NCI-H2029 (cell line): Measurements from ENCODE around the gene PGAP3.
"Not testable (repeated sequence)": the region's sequence is repeated elsewhere in the genome, so short reads cannot be mapped to it uniquely, and the experiment has no call there.

Source experiments
- DNase-seq: peaks from one replicate; lab custom pipeline; 2025; lab: John Stamatoyannopoulos, UW

Gene PGAP3

DNA sequence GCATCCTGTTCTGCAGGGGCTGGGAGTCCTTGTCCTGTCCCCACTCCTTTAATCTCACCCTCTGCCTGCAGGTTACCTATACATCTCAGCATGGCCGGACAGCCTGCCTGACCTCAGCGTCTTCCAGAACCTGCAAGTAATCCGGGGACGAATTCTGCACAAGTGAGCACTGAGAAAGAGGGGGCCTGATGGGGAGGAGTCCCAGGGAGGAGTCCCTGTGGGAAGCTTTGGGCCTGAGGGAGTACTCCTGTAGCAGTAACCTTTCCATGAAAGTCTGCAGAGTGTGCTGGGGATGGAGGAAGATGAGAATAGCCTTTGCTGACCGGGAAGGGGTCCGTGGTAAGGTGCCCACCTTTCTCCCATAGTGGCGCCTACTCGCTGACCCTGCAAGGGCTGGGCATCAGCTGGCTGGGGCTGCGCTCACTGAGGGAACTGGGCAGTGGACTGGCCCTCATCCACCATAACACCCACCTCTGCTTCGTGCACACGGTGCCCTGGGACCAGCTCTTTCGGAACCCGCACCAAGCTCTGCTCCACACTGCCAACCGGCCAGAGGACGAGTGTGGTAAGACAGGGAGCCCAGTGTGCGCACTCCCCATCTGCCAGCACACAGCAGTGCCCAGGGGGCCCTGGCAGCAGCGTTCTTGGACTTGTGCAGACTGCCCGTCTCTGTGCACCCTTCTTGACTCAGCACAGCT lies 27.7 kb upstream of the PGAP3 start:
- no peak for DNase-seq

DNA sequence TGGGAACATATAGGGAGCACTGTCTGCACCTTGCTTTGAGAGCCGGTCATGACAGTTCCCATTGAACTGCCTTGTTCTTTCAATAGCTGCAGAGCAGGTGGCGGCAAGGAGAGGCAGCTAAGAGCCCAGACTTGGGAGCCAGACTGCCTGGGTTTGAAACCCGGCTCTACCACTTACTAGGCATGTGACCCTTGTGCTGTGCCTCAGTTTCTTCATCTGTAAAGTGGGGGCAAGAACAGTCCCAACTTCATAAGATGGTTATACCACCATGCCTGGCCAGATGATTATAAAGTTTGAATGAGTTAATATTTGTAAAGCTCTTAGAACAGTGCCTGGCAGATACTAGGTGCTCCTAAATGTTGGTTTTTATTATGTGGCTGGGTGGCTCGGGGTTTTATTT lies 26.4 kb upstream of the PGAP3 start:
- DNase-seq = no peak

DNA sequence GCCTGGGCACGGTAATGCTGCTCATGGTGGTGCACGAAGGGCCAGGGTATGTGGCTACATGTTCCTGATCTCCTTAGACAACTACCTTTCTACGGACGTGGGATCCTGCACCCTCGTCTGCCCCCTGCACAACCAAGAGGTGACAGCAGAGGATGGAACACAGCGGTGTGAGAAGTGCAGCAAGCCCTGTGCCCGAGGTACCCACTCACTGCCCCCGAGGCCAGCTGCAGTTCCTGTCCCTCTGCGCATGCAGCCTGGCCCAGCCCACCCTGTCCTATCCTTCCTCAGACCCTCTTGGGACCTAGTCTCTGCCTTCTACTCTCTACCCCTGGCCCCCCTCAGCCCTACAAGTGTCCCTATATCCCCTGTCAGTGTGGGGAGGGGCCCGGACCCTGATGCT lies 24.0 kb upstream of the PGAP3 start:
- no peak for DNase-seq

DNA sequence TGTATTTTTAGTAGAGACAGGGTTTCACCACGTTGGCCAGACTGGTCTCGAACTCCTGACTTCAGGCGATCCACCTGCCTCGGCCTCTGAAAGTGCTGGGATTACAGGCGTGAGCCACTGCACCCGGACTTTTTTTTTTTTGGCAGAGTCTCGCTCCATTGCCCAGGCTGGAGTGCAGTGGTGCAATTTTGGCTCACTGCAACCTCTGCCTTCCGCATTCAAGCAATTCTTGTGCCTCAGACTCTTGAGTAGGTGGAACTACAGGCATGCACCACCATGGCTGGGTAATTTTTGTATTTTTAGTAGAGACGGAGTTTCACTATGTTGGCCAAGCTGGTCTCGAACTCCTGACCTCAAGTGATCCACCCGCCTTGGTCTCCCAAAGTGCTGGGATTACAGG lies 23.2 kb upstream of the PGAP3 start:
- DNase-seq = not testable (repeated sequence)

DNA sequence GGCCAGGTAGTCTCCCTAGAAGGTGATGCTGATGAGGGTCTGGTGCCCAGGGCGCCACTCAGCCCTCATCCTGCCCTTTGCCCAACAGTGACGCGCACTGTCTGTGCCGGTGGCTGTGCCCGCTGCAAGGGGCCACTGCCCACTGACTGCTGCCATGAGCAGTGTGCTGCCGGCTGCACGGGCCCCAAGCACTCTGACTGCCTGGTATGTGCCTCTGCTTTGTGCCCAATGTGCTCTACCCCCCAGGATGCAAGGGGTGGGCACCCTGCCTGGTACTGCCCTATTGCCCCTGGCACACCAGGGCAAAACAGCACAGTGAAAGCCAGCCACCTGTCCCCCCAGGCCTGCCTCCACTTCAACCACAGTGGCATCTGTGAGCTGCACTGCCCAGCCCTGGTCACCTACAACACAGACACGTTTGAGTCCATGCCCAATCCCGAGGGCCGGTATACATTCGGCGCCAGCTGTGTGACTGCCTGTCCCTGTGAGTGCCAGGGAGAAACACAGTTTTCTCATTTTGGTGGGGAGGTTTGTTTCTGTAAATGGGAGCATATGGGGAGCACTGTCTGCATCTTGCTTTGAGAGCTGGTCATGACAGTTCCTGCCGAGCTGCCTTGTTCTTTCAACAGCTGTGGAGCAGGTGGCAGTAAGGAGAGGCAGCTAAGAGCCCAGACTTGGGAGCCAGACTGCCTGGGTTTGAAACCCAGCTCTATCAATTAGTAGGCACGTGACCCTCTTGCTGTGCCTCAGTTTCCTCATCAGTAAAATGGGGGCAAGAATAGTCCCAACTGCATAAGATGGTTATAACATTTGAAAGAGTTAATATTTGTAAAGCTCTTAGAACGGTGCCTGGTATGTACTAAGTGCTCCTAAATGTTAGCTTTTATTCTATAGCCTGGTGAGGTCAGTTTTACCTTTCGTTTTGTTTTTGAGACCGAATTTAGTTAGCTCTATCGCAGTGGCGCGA lies 22.4 kb upstream of the PGAP3 start:
- no peak for DNase-seq

DNA sequence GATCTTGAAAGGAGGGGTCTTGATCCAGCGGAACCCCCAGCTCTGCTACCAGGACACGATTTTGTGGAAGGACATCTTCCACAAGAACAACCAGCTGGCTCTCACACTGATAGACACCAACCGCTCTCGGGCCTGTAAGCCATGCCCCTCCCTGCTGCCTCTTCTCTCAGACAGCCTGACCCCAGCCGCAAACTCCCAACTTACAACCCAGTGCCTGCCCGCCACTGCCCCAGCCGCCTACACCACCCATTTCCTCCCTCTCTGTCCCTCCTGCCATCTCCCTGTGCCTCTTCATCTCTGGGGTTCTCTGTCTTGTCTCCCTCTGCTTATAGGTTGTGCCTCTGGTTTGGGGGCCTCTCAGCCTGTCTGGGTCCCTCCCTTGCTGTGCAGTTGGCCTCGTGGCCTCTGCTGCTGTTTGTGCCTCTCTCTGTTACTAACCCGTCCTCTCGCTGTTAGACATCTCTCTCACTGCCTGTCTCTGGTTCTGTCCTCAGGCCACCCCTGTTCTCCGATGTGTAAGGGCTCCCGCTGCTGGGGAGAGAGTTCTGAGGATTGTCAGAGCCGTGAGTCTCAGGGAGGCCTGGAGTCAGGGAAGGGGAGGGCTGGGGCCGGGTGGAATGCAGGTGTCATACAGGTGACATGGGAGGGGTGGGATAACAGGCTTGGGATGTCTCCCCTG lies 21.6 kb upstream of the PGAP3 start:
- no peak for DNase-seq

DNA sequence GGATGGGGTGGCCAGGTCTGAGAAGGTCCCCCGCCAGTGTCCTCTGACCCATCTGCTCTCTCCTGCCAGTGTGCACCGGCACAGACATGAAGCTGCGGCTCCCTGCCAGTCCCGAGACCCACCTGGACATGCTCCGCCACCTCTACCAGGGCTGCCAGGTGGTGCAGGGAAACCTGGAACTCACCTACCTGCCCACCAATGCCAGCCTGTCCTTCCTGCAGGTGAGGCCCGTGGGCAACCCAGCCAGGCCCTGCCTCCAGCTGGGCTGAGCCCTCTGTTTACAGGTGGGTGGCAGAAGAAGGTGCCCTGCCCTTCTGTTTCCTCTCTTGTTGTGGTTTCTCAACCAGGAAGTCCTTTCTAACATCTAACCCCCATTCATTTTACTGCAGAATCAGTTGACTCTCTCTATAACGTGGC lies 19.1 kb upstream of the PGAP3 start:
- peak; percentile 82 for DNase-seq

DNA sequence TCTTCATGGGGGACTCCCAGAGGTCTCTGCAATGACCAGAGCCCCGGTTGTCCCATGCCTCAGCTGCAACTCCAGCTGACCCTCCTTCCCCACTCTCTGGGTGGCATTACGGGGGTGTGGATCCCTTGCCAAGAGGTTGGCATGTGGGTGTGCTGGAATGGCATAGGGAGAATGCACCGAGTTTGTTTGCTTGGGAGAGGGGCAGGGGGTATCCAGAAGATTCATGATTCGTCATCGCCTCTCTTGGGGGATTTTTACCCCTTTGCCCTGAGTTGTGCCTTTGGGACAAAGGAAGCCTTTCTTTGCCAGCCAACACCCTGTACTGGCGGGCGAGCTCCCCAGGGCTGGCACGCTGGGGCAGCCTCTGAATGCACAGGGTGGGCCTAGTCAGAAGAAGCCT lies 18.5 kb upstream of the PGAP3 start:
- DNase-seq = no peak

DNA sequence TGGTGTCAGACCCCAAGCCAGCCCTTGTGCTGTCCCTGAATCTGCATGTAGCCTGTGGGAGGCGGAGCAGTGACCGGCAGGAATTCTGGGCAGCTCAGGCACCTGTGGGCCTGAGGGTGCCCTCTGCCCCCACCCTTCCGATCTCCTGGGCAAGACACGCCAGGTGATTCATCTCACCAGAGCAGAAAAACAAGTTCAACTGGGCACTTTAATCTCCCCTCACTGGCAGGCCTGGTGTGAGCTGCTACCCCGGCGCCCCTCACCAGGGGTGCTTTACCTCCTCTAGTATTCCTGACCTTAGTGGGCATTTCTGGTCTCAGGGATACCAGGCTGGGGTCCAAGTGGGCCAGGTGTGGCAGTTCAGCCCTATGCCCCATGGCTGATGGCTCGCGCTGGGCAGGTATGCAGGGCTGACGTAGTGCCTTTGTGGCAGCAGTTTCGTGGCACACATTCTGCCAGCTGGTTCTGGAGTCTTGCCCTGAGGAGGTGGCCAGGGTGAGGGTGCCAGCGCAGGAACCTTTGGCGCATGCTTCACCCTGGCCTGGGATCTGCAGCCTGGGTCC lies 18.0 kb upstream of the PGAP3 start:
- DNase-seq = peak; percentile 54

DNA sequence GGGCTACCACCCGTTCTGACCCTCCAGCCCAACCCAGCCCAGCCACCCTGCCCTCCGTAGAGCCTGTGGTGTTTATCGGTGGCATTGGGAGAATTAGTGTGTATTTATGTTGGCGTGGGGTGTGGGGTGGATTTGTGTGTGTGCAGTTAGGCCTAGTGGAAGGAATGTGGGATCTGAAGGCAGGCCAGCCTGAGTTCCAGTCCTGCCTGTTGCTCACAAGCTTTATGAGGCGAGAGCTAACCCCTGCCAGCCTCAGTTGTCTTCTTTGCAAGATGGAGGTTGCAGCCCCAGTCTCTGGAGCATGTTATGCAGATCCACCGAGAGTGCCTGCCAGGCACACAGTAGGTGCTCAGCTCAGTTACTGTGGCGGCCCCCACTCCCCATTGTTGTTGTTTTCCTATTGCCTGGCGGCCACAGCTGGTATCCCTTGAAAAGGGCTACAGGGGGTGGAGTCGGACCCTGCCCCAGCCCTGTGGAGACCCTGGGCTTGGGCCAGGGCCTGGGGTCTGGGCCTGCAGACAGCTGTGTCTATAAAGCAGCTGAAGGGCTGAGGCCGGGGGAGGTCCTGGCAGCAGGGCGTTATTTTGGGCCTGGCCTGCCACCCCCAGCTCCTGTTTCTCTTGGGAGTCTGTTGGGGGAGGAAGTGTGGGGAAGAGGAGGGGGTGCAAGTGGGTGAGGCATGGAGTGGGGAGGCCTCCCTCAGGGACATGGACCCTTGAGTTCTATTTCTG lies 17.1 kb upstream of the PGAP3 start:
- no peak for DNase-seq

DNA sequence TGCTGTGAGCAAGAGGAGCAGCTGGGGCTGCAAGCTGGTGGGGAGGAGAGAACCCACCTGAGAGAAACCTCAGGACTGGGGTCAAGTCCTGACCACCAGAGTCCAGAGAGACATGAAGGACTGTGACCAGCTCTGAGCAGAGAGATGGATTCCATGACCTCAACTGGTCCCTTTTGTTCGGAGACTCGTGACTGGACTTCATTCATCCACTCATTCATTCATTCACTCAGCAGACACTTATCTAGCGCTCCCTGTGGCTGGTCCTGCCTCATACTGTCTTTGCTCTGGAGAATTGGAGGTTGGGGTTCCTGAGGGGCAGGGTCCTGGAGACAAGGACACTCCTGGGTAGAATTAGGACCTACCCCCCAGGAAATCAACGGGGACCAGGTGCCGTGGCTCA lies 16.1 kb upstream of the PGAP3 start:
- no peak for DNase-seq

DNA sequence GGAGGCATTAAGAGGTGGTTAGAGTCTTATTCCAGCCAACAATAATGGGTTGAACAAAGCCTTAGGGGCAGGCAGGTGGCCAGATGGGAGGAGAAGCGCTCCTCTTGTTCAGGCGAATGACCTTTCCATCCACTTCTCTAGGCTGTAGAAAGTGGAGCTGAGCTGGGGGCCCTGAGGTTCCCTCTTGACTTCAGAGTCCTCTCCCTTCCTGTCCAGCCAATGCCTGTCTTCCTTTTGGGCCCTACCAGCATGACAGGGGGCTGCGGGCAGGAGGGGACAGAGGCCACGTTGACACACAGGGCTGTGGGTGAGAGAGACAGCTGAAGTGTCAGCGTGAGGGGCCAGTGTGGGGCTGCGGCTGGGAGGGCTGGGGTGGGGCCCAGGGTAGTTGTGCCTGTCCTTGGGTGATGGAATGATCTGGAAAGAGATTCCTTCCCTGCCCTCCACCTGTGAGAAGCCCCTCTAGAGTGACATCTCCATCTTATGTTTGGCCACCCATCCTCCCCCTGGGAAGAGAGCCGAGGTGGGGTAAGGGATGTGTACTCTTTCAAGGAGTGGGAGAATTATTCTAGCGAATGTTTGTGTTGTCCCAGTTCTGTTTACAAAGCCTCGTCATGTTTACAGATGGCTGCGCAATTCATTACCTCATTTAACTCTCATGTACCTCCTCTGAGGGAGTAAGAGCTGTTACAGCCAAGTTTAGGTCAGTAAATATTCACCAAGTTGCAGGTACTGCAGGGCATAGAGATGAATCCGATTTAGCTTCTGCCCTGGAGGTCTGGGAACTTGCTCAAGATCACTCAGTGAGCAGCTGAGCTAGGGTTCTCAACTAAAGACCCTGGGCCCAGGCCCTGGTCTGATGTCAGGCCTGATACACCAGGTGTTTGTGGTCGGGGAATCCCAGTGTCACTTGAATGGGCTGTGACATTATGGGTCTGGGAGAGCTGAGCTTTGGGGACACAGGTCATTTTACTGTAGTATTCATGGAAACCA lies 15.3 kb upstream of the PGAP3 start:
- DNase-seq = peak; percentile 58

DNA sequence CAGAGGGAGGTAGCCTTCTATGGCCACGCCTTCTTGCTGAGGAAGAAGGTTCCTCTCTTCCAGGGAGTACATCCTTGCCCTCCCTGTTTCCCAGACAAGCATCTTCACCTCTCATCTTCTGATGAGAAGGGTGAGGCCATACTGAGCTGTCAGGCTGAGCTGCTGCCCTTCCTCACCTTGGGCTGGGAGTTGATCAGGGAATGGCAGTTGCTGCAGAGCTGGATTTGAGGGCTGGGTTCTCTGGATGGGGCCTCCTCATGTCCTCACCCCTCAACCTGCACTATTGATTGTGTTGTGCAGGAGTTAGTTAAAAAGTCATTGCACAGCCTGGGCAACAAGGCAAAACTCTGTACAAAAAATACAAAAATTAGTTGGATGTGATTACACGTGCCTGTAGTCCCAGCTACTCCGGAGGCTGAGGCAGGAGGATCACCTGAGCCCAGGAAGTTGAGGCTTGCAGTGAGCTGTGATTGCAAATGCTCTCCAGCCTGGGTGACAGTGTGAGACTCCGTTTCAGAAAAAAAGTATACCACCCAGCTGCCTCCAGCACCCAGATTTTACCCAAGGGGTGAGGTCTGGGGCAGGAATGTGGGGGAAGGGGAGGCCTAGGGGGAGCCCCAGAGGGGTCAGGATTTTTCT lies 14.0 kb upstream of the PGAP3 start:
- DNase-seq = no peak

DNA sequence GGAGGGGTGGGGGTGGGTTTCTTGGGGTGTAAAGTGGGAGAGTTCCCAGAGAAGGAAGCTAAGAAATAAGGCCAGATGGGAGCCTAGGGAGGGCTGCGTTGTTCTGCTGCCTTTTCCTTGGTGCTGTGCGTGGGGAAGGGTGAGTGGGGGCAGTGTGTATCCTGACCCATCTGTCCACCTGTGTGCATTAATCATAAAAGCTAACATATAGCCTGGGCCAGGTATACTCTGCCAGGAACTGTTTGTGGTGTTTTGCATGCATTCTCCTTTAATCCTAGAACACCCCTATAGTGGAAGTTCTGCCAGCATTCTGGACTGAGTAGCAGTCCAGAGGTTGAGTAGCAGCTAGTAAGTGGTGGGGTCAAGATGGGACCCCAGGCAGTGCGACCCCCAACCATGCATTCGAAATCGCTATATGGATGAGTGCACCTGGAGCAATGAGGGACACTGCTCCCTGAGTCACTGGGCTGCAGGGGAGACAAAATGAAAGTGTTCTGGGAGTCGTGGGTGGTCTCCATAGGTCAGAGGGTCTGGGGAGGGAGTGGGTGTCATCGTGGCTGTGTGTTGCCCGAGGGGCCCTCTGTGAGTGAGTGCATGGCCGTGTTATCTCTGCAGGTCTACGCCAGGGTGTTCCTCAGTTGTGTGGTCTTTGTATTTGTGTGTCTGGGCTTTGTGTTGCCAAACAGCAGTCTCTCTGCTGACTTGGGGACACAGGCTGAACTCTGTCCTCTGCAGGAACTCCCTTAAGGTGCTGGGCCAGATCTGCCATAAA lies 13.3 kb upstream of the PGAP3 start:
- DNase-seq = no peak

DNA sequence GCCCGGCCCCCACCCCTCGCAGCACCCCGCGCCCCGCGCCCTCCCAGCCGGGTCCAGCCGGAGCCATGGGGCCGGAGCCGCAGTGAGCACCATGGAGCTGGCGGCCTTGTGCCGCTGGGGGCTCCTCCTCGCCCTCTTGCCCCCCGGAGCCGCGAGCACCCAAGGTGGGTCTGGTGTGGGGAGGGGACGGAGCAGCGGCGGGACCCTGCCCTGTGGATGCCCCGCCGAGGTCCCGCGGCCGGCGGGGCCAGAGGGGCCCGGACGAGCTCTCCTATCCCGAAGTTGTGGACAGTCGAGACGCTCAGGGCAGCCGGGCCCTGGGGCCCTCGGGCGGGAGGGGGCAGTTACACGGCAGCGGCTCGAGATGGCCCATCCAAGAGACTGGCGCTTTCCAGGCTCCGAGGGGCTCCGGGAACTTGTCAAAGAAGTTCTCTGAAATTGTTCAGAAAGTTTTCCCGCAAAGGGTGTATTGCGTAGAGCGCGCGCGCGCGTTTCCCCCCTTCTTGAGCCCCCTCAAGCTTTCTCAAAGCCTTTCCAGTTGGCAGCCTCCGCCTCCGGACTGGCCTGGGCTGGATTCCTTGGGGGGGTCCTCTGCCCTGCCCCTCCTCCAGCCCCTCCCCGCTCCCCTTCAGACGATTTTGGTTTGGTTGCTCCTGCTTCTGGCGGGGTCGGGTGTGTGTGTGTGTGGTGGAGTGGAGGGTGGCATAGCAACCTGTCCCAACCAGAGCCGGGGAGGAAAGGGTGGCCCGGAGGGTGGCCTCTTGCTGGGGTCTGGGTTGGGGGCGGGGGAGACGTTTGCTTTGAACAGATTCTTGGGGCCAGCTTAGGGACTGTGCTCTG lies 12.5 kb upstream of the PGAP3 start:
- DNase-seq = no peak

DNA sequence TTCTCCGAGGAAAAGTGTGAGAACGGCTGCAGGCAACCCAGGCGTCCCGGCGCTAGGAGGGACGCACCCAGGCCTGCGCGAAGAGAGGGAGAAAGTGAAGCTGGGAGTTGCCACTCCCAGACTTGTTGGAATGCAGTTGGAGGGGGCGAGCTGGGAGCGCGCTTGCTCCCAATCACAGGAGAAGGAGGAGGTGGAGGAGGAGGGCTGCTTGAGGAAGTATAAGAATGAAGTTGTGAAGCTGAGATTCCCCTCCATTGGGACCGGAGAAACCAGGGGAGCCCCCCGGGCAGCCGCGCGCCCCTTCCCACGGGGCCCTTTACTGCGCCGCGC lies 11.9 kb upstream of the PGAP3 start, which contains the start of gene ERBB2:
TSS of gene ERBB2 (plus strand) at position 247 of the 330 bp plus-strand sequence. CDS start 175 bp downstream, outside the sequence.
- no peak for DNase-seq

DNA sequence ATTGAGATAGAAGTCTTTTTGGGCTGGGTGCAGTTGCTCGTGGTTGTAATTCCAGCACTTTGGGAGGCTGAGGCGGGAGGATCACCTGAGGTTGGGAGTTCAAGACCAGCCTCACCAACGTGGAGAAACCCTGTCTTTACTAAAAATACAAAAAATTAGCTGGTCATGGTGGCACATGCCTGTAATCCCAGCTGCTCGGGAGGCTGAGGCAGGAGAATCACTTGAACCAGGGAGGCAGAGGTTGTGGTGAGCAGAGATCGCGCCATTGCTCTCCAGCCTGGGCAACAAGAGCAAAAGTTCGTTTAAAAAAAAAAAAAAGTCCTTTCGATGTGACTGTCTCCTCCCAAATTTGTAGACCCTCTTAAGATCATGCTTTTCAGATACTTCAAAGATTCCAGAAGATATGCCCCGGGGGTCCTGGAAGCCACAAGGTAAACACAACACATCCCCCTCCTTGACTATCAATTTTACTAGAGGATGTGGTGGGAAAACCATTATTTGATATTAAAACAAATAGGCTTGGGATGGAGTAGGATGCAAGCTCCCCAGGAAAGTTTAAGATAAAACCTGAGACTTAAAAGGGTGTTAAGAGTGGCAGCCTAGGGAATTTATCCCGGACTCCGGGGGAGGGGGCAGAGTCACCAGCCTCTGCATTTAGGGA lies 11.4 kb upstream of the PGAP3 start:
- not testable (repeated sequence) for DNase-seq

DNA sequence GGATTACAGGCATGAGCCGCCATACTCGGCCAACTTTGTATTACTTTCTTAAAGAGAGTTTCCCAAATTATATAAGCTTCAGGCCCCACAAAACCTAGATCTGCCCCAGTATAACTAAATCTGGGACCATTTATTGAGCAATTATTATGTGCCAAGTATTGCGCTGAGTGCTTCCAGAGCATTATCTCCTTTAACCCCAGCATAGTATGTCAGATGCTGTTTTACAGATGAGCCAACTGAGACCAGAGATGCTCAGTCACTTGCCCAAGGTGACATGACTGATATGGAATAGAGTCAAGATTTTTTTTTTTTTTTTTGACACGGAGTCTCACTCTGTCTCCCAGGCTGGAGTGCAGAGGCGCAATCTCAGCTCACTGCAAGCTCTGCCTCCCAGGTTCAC lies 10.1 kb upstream of the PGAP3 start:
- no peak for DNase-seq
